ENCODE data around the gene AMPD2.

DNA sequence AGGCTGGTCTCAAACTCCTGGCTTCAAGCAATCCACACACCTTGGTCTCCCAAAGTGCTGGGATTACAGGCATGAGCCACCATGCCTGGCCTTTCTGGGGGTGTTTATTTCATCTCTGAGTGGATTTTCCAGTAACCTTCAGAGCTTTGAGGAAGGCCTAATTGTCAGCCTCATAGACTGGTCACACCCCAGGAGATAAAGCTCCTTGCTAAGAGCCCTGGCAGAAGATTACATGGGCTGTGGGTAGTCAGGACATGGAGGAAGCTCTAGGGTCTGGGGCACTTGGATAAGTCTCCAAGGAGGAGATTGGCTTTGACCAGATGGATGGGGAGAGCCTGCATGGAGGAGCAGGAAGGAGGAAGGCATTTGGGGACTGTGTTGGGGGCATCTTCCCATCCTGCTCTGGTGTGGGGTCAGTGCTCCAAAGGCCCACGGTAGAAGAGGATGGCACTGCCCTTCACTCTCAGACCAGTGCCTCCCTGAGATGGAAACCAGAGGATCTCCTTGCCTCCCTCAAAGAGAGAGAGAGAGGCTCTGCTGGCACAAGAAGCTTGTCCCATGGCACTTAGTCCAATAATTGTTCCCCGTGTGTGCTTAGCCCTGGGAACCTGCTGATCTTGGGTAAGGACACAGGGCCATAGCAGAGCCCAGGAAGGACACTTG, 21.6 kb downstream of the AMPD2 start:
- TF ChIP-seq EZH2 (IDR thresholded peaks at IDR 0.05; ENCODE audit: insufficient read depth, poor library complexity, severe bottlenecking) (no peak), EZH2phosphoT487 (IDR thresholded peaks at IDR 0.05; ENCODE audit: insufficient read depth, low read depth) (no peak)
